ENCODE data around the gene DBR1.
"Not testable (repeated sequence)": the region's sequence is repeated elsewhere in the genome, so short reads cannot be mapped to it uniquely, and the experiment has no call there.

DBR1 gene

DNA sequence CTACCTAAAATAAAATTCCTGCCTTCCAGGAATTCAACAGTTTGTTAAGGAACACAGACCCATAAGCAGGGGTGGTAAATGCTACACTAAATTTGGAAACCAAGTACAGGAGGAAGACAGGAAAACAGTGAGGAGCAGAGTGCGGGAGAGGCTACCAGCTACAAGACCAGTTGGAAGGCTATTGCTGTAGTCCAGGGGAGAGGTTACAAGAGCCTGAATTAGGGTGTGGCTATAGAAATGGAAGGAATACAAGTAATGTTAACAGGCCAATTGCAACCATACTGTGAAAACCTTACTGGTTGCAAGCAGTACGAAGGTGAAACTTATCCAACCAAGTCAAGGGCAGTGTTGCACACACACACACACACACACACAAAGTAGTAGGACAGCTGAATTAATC lies 11.5 kb upstream of the DBR1 start:
- no peak for DNase-seq

DNA sequence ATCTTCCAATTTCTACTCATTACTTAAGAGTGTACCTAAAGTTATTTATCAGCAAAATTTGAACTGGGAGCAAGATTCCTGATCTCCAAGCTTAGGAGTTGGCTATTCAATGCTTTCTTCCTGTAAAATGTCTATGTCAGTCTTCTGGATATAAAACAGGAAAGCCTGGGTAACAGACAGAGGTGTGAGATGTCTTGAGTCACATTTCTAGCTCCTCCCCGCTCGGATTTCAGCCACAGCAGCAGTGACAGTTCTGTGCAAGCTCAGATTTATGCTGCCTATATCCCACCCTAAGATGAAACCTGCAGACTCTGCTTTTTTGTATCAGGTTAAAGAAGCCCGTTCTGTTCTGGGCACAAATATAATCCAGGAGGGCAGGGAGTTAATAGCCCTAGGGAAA lies 10.3 kb upstream of the DBR1 start:
- no peak for DNase-seq

DNA sequence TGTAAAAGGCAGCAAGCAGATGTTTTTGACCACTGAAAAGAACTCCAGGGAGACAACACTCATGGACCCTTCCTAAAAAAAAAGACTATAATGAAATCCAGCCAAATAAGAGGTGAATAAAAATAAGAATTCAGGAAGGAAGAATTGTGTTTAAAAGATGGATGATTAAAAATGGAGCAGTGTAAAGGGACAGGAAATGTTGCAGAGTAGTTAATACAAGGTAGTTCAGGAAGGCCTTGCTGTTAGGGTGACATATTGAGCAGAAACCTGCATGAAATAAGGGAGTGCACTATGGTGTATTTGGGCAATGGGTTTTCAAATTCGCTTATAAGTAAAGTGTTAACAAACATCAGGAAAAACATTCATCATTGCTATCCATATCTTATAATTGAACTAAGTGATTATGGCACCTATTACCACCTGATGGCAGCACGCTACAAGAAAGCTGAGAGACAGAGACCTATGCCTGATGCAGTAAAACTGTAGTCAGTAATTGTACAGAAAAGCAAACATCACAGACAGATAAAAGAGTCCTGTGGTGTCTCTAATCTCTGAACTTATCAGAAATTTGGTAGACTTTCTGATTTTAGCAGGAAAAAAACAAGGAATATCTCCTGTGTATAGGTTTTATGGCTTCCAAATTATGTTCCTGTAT lies 5.8 kb upstream of the DBR1 start:
- DNase-seq = no peak

DNA sequence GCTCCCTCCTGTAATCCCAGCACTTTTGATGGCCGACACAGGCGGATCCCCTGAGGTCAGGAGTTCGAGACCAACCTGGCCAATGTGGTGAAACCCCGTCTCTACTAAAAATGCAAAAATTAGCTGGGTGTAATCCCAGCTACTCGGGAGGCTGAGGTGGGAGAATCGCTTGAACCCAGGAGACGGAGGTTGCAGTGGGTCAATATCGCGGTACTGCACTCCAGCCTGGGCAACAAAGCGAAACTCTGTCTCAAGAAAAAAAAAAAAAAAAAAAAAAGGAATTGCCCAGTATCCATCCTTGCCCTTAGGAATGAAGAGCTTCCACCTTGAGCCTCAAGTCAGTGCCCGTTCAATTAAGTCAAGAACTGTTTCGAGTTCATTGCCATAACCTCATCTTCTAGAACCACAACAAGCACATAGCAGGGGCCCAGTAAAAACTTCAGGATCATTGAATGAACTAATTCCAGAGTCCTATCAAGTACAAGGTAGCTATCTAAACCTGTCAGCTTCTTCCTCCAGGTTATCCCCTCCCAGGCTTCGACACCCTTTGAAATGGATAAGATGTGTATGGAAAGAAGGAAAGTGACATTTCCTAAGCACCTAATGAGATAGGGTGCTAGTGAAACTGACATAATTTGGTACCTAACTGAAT lies 826 bp downstream of the DBR1 start:
- DNase-seq = no peak

DNA sequence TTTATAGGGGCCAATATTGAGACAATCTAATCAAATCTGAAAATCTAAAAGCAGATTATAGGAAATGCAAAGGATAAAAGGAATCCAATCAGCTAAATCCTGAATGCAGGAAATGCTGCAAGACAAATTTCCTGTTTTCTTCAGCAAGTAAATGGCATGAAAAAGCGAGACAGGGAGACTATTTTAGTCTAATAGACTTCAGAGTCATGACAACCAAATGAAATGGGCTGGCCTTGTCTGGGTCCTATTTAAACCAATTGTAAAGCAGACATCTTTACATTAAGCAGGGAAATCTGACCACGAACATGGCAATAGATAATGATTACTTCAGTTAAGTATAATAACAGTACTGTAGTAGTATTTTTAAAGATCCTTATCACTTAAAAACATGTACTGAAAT lies 2.1 kb downstream of the DBR1 start:
- DNase-seq = no peak

DNA sequence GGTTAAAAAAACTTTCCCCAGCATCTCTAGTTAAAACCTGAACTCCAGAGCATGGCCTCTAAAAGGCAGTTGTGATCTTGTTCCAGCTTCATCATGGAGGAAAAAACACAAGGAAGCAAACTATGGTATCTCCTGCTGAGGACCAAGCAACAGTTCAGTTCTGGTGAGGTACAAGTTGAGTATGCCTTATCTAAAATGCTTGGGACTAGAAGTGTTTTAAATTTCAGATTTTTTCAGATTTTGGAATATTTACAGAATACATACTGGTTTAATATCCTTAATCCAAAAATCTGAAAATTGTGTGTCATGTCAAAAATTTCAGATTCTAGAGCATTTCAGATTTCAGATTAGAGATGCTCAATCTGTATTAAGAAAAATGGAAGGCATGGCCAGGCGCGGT lies 9.7 kb downstream of the DBR1 start:
- DNase-seq = no peak

DNA sequence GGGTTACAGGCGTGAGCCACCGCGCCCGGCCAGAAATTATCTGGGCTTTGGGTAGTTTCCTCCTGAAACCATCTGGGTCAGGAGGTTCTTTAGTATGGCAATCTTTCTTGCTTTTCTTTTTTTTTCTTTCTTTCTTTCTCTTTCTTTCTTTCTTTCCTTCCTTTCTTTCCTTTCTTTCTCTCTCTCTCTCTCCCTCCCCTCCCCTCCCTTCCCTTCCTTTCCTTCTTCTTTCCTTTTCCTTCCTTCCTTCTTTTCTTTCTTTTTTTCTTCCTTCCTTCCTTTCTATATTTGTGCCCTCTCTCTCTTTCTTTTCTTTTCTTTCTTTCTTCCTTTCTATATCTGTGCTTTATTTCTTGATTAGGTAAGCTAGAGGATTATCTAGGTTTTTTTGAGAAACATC lies 17.0 kb downstream of the DBR1 start:
- DNase-seq = no peak

GRCh38 chr3:138154534-138154933 lies 20.2 kb downstream of the DBR1 start:
- no peak for DNase-seq

DNA sequence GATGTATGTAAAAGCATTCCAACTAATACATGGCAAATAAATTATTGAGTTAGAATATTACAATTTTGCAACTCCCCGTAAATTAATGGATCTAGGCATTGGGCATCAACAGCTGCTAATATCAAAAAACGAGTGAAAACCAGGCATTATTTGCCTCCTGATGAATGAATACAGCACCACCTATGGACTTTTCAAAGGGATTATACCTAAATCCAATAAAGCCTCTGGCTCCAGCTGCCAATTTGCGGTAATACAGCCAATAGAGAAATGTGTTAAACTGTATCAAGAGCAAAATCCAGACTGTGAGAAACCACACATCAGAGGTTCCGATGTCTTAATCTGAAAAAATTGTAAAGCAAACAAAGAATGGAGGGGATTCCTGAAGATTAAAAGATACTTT lies 26.2 kb downstream of the DBR1 start:
- DNase-seq = no peak

DNA sequence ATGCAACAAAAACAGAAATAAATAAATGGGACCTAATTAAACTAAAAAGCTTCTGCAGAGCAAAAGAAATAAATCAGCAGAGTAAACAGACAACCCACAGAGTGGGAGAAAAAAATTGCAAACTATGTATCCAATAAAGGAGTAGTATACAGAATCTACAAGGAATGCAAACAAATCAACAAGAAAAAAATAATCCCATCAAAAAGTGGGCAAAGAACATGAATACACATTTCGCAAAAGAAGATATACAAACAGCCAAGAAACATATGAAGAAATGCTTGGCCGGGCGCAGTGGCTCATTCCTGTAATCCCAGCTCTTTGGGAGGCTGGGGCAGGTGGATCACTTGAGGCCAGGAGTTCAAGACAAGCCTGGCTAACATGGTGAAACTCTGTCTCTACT lies 32.5 kb downstream of the DBR1 start:
- DNase-seq = not testable (repeated sequence)

DNA sequence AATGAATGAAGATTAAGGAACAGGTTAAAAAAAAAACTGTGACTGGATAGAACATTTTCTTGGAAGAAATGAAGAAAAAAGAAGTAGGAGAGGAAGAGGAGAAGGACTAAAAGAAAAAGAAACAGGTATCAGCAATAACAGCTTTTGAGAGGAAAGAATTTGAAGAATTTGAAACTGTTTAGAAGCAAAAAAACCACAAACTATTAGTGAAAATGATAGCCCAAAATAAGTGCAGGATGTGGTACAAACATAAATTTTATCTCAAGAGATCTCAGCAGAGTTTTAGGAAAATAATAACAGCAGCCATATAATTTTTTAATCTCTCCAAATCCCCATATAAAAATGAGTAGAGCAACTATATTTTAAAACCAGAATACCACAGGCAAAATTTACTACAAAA lies 33.8 kb downstream of the DBR1 start:
- no peak for DNase-seq

- DNase-seq = no peak
Measured at GRCh38 chr3:138139691-138140090, 35.0 kb downstream of the DBR1 start.

DNA sequence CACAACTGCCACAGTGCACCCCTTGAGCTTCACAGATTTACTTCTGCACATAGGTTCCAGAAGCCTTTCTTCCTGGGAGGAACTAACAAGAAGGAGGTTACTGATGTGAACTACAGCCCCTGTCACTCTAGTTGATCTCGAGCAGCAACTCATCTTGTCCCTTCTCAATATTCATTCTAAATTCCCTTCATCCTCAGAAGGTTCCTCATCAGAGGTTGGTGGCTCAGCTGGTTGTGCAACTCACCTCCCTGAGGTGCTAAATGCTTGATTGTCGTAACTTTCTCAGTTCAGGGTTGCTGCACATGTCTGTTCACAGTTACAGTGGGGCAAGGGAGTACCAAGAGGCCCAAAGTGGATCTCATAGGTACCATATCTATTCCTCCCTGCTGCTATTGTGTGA lies 36.9 kb downstream of the DBR1 start:
- DNase-seq = no peak

DNA sequence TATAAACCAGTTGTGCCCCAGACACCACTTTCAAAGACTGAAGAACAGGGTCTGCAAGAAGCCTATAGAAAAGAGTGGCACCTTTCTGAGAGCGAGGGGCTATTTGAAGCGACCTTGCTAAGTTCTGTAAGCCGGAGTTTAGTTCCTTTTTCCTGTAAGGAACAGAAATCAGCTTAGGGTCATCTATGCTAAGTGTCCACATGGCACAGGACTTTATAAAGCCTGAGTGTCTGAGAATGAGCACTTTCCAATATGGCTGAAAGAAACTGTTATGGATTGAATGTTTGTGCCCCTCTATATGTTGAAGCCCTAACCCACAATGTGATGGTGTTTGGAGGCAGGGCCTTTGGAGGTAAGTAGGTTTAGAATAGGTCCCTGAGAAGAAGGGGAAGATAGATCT lies 38.5 kb downstream of the DBR1 start:
- no peak for DNase-seq

- no peak for DNase-seq
Measured at GRCh38 chr3:138135833-138136194, 38.9 kb downstream of the DBR1 start.

GRCh38 chr3:138135146-138135832 lies 39.4 kb downstream of the DBR1 start:
- no peak for DNase-seq

- no peak for DNase-seq
Measured at GRCh38 chr3:138132239-138132638, 42.5 kb downstream of the DBR1 start, which contains the start of gene A4GNT. A4GNT (minus strand) TSS chr3:138132390; CDS start chr3:138131256, 1,134 bp downstream.

- no peak for DNase-seq
Measured at GRCh38 chr3:138127636-138128365, 46.9 kb downstream of the DBR1 start.

GRCh38 chr3:138125548-138126221 lies 49.0 kb downstream of the DBR1 start:
- no peak for DNase-seq

GRCh38 chr3:138124706-138125355 lies 49.9 kb downstream of the DBR1 start:
- no peak for DNase-seq

- DNase-seq = no peak
Measured at GRCh38 chr3:138124188-138124587, 50.5 kb downstream of the DBR1 start.

DNA sequence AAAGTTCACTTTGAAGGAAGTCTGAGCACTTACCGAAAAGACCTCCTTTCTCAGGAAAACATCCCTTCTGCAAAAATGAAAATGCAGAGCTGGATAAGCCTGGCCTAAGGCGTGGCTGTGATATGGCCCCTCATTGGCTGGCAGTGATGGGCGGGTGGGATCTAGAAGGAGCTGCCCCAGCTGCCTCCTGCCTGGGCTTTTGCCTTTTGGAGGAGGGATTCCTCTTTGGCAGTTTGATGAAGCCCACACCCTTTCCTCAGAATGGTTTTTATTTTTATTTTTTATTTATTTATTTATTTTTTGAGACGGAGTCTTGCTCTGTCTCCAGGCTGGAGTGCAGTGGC lies 55.3 kb downstream of the DBR1 start:
- DNase-seq = no peak

Data from activated CD4-positive, CD25-positive, alpha-beta regulatory T cell treated with anti-CD3 and anti-CD28 coated beads, Interleukin-2, amount 50 U/mL, for 72 hours (primary cell).